UCSD-AML1 (cell line): Measurements from ENCODE around the gene LRRC49.

Source experiments
- DNase-seq: peaks from one replicate; lab custom pipeline; 2025; ENCODE audit not compliant: unreplicated experiment; lab: John Stamatoyannopoulos, UW

LRRC49 gene

GRCh38 chr15:71048913-71049675 is 156.5 kb downstream of the LRRC49 start:
- DNase-seq, result no peak

- no peak for DNase-seq
Observed at GRCh38 chr15:71049706-71050422, 157.2 kb downstream of the LRRC49 start.

DNA sequence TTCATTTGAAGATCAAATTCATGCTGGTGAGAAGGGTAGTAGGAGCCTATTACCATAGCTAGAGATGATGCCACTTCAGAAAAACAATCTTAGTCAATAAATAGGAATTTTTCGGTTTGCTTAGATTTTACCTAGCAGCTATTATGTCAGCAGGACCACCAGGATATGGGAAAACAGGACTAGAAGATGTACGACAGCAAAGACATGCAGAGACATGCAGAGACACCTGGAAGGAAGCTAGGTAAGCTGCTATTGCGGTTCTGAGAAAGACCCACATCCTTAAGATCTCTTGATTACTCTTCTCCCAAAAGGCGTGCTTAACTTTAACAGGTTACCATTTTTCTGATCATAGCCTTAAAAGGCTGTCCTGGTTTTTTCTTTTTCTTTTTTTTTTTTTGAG is 157.8 kb downstream of the LRRC49 start:
- DNase-seq, result no peak

GRCh38 chr15:71051539-71051938 is 158.9 kb downstream of the LRRC49 start:
- DNase-seq, result no peak

GRCh38 chr15:71052356-71052755 is 159.7 kb downstream of the LRRC49 start:
- DNase-seq, result no peak

DNA sequence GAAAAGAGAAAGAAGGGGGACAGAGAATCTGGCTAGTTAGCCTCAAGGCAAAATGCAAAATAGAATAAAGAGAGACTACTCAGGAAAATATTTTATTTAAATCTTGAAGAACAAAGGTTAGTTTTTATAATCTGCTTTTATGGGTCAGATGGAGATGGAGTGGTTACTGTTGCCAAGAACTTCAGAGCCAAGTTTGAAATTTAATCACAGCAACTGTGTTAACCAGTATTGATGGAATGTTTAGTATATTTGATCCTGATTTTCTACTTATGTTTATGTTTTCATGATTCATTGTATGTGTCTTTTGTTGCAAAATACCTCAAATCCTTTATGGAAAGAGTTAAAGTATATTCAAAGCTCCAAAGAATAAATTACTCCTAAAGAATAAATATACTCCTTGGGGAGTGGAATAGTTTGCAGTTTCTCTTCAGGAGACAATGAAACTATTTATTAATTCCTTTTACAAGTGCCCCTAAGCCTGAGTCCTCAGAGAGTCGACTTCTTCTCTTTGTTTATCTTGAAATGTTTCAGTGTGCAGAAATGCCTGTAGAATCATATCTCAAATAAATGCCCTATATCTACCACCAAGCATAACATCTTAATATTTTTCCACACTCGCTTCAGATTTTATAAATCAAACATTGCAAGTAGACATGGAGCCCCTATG is 161.8 kb downstream of the LRRC49 start:
- no peak for DNase-seq

DNA sequence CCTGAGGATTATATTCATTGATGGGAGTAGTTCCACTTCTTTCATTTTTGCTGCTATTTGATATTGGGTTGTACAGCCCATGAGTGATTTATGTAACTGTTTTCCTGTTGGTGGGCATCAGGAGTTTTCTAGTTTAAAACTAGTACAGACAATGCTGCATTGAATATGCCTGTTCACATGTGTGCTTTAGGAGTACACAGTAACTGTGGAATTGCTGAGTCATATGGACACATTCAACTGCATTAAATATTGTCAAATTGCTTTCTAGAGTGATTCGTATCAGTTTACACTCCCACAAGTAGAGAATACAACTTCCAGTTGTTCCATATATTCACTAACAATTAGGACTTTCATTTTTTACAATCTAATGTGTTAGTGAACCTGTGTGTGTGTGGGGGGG is 162.8 kb downstream of the LRRC49 start:
- no peak for DNase-seq

DNA sequence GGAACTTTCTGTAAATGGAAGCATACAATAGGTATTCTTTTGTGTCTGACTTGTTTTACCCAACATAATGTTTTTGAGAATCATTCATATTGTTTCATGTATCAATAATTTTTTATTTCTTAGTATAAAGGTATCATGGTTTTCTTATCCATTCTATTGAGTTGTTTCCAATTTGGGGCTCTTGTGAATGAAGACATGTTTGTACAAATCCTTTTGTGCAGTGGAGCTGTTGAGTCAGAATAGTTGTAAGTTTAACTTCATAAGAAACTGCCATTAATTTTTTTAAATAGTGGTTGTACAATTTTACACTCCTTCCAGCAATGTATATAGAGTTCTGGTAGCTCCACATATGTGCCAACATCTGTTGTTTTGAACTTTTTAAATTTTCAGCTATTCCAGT is 163.5 kb downstream of the LRRC49 start:
- DNase-seq, result no peak

DNA sequence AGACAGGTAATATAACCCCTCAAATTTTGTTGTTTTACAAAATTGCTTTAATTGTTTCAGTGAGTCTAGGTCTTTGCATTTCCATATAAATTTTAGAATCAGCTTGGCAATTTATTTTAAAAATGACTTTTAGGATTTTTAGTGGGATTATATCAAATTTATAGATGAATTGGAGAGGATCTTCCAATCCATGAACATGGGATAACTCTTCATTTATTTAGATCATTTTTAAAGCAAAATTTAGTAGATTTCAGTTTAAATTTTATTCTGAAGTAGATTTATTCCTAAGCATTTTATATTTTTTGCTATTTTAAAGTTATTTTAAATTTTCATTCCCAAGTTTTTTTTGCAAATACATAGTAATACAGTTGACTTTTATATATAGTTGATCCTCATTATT is 164.5 kb downstream of the LRRC49 start:
- no peak for DNase-seq

DNA sequence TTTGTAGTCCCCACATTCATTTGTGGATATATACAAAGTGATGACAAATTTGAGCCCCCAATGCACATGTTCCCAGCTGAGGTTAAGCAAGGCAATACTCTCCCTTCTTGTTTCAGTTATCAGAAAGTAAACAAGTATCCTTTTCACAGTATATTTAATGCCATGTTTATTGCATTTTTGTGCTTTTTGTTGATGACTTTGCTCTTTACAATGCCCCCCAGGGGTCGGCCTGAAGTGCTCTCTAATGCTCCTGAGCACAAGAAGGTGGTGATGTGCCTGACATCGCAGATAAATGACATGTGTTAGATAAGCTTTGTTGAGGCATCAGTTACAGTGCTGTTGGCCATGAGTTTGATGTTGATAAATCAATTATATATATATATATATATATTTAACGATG is 165.0 kb downstream of the LRRC49 start:
- no peak for DNase-seq

GRCh38 chr15:71060983-71061382 is 168.4 kb downstream of the LRRC49 start:
- DNase-seq, result no peak

DNA sequence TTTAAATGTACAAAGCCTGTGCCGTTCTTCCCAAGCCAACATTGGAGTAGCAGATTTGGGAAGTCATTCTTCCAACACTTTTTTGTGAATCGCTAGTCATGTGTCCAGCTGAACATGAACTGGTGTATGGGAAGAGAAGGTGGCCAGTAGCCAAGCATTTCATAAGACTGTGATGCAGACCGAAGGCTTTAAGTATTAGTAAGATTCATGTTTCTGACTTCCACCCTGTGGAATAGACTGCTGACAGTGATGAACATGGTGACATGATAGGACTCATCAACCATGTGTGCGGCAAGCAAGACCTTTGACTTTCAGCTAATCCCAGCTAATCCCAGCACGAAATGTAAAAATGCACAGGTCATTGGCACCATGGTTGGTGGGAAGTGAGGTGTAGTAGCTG is 174.4 kb downstream of the LRRC49 start:
- no peak for DNase-seq

- DNase-seq, result no peak
Observed at GRCh38 chr15:71069693-71070092, 177.1 kb downstream of the LRRC49 start.

GRCh38 chr15:71071529-71071928 is 178.9 kb downstream of the LRRC49 start:
- DNase-seq, result no peak

DNA sequence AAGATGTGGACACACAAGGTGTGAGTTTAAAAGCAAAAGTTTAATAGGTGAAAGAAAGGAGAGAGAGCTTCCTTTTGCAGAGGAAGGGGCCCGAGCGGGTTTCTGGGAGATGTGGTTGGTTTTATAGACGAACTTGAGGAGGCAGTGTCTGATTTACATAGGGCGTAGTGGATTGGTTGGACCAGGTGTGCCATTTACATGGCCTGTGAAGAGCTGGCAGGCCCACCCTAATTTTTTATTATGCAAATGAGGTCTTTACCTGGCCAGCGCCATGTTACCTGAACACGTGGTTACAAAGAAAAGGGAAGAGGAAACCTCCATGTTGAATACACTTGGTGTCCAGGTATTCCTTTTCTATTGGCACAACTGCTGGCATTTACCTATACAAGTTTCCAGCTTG is 179.8 kb downstream of the LRRC49 start:
- no peak for DNase-seq

- no peak for DNase-seq
Observed at GRCh38 chr15:71078506-71079207, 186.0 kb downstream of the LRRC49 start.

- no peak for DNase-seq
Observed at GRCh38 chr15:71079208-71080044, 186.8 kb downstream of the LRRC49 start.

- DNase-seq, result no peak
Observed at GRCh38 chr15:71080166-71080565, 187.5 kb downstream of the LRRC49 start.

DNA sequence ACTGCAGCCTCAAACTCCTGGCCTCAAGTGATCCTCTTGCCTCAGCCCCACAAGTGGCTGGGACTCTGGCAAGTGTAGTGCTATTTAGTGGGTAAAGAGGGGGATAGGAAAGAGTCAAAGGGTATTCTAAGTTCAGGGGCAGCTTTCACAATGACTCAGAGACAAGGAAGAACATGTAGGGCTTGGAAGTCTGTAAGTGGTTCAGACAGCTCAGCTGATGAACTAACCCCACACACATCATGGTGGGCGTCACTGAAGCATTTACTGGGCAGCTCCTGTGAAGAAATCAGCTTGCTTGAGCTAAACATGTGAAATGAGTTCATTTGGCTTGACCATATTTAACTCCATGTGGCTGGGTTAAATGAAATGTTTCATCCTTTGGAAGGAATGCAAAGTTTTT is 188.1 kb downstream of the LRRC49 start:
- no peak for DNase-seq

DNA sequence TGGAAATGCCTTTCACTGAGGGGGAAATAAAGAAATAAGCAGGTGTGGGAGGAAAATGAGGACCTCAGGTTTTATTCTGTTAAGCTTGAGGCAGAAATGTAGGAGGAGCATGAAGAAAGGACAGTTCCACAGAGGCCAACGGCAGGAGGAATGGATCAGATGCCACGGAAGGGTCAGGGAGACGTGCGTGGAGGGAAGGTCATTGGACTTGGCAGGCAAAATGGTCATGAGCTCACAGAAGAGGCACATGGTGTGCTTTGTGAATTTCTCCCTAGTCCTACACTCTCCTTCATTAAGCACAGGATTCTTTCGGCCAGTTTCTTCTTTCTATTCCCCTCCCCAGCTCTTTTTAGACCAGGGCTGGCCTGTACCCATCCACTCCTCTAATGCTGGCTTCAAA is 190.2 kb downstream of the LRRC49 start:
- DNase-seq, result no peak

DNA sequence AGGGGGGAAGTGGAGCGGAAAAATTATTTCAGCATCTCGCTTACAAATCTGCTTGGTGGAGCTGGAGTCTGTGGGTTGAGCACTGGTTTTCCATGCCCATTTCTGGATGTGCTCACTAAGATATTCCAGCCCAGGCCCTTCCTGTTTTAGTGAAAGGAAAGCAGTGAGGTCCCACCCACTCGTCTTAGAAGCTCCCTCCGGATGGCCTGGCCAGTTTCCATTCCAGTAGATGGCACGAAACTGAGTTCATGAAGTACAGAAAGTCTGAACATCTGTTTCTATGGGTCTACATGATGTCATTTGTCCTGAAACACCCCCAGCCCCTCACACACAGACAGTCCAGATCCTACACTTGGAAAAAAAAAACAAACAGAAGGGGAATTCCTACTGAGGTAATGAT is 190.7 kb downstream of the LRRC49 start:
- DNase-seq, result no peak
